GM18499 (cell line): ENCODE data around the gene CXCR3.
"Not testable (repeated sequence)": the region's sequence is repeated elsewhere in the genome, so short reads cannot be mapped to it uniquely, and the experiment has no call there.

ENCODE experiments used
- ATAC-seq: cut with Tn5 transposase; IDR thresholded peaks from one replicate; pipeline ENCODE4 v1.9.1; 2021; ENCODE audit warnings: moderate number of reproducible peaks; ENCODE audit not compliant: insufficient read depth, unreplicated experiment

The CXCR3 gene

DNA sequence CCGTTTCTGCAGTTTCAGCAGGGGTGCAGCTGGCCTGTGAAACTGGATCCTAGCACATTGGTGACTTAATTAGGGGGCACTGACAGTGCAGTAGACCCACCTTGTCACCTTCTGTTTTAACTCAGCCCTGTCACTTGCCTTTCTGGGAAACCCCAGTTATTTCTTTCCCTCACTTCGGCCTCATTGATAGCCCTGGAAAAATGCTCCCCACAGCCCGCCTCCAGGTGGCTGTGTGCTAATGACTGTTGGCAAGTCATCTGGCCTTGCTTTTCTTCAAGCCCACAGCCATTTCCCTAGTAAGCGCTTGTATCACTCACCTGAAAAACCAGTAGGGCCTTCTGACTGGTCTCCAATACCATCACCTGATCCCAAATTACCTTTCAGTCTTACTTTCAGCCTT lies 3.3 kb downstream of the CXCR3 start:
- ATAC-seq = no peak

DNA sequence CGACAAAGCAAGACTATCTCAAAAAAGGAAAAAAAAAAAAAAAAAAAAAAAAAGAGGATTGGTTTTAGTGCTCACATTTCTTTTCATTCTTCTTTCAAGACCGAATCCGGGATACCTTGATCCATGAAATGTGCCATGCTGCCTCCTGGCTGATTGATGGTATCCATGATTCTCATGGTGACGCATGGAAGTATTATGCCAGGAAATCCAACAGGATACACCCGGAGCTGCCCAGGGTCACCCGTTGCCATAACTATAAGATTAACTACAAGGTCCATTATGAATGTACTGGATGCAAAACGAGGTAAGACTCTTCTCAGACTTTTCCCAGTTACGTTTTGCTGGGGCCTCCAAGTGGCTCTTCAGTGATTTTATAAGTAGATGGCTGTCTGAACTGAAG lies 6.1 kb downstream of the CXCR3 start:
- no peak for ATAC-seq

GRCh38 chrX:71611736-71612135 lies 6.6 kb downstream of the CXCR3 start:
- not testable (repeated sequence) for ATAC-seq

- no peak for ATAC-seq
These were observed 9.1 kb downstream of the CXCR3 start for GRCh38 chrX:71609095-71609750.

DNA sequence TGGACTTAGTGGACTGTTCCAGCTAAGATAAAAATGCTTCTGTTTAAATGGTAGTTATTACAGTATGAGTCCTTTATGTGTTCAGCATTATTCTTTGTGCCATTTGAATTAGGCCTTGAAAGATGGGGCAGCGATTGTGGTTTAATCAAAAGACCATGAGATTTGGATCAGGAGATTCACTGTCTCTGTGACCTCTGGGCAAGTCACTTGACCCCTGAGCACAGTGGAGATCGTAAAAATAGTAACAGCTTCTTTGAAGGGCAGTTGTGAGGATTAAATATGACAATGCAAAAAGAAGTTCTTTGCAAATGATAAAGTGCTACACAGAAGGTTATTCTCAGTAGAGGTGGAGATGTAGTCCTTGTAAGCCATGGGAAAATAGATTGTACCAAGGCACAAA lies 10.8 kb downstream of the CXCR3 start:
- ATAC-seq = no peak

GRCh38 chrX:71606536-71607216 lies 11.6 kb downstream of the CXCR3 start:
- no peak for ATAC-seq

DNA sequence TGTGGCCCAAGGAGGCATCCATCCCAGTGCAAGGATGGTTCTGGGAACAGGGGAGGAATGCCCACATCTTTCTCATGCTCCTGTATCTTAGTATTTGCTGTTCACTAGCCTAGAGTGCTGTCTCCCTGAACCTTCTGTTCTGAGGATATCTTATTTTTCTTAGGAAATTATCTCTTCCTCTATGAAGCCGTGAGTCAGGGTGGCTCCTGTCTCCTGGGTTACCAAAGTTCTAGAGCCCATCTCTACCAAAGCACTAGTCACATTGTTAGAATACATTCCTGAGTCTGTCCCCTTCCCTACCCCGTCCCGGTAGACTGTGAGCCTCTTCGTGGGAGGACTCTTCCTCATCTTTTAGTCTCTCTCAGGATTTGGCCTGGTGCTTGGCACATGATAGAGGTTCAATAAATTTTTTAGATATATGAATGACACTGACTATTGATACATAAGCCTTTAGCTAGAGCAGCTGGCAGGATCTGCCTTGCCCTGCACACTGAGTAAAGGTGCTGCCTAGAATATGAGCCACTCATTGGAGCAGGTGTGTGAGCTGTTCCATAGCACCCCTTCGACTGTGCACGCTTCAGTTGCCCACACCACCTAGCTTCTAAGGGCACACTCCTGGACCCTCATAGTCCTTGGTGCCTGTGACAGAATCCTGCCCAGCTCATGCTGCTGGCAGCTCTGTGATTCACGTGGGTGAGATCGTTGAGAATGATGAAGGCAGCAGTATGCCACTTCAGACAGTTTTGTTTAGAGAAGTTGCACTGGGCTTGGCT lies 13.3 kb downstream of the CXCR3 start:
- no peak for ATAC-seq

GRCh38 chrX:71604141-71604540 lies 14.2 kb downstream of the CXCR3 start:
- ATAC-seq = no peak

GRCh38 chrX:71603618-71604017 lies 14.7 kb downstream of the CXCR3 start:
- ATAC-seq = no peak

GRCh38 chrX:71599965-71600364 lies 18.3 kb downstream of the CXCR3 start:
- ATAC-seq = no peak

DNA sequence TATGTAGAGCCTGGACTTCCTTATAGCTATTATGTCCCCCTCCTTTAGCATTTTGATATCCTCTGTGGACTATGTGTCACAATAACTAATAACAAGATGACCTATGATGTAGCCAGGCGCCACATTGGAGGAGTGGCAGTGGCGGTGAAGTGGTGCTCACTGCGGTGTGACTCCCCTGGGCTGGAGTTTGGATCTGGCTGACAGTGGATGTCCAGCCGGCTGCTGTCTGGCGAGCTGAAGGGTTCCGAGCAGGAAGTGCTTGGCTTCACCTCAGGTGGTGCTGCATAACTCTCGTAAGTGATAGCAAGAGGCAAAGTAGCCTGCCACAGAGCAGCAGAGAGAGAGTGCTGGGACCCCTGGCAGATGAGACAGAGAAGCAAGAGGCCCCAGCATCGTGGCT lies 25.1 kb downstream of the CXCR3 start:
- not testable (repeated sequence) for ATAC-seq

- no peak for ATAC-seq
These were observed 31.4 kb downstream of the CXCR3 start for GRCh38 chrX:71586929-71587328.

DNA sequence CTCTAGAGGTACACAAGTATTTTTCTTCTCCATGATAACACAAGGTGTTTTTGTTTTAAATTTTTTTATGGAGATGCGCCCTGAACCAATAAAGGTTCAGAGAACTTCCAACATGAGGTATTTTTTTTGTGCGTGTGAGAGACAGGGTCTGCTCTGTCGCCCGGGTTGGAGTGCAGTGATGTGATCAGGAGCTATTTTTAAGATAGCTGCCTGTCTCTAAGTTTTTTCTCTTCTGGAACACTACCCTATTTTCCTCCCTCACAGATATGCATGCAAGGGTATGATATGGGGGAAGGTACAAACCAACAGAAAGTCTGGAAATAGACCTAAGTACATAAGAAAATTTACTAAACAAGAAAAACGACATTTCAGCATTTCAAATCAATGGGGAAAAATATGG lies 37.1 kb downstream of the CXCR3 start:
- ATAC-seq = no peak

- no peak for ATAC-seq
These were observed 38.3 kb downstream of the CXCR3 start for GRCh38 chrX:71579990-71580380.

DNA sequence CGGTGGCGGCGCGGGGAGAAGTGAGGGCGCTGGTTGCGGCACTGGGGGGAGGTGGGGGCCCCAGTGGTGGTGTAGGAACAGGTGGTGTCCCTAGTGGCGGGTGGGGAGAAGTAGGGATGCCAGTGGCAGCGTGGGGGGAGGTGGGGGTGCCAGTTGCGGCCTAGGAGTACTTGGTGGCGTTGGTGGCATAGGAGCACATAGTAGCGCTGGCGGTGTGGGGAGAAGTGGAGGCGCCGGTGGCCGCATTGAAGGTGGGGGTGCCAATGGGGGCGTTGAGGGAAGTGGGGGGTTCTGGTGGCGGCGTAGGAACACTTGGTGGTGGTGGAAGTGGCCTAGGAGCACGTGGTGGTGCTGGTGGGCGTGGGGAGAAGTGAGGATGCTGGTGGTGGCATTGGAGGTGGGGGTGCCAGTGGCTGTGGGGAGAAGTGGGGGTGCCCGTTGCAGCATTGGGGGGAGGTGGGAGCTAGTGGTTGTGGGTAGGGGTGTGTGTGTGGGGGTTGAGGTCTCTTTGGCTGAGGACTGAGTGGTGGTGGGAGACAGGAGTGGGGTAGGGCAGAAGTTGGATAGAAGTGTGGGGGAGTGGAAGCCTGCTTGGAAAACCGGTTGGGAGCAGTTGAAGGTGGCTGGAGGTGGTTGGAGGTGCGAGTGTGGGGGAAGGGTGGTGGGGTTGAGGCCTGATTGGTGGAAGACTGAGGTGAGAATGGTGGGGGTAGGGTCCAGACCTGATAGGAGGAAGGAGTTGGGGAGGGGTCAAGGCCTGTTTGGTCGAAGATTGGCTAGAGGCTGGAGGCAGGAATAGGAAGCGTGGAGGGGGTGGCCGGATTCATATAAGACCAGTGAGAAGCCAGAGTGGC lies 38.9 kb downstream of the CXCR3 start:
- ATAC-seq = no peak

DNA sequence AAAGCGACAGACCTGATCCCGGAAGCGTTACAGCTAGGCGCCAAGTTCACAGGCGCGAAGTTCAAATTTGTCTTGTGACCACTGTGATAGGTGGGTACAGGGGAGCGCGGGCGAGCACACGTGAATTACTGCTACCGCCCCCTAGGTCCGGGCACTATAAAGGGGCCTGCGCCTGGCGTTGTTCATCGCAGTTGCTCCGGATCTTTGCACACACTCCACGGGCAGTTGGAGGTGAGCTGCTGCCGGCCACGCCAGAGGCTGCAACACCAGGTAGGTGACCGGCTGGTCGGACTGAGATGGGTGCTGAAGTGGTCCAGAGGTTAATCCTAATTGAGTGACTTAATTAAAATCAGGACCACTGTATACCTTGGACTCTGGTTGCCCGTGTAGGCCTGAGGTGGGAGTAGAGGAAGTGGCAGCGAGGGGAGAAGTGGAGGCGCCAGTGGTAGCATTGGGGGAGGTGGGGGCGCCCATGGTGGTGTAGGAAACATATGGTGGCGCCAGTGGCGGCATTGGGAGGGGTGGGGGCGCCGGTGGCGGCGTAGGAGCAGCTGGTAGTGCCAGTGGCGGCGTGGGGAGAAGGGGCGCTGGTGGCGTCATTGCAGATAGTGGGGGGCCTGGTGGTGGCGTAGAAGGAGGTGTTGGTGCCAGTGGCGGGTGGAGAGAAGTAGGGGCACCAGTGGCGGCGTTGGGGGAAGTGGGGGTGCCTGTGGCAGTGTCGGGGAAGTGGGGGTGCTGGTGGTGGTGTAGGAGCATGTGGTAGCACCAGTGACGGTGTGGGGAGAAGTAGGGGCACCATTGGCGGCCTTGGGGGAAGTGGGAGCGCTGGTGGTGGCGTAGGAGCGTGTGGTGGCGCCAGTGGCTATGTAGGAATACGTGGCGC lies 39.8 kb downstream of the CXCR3 start, which contains the start of gene GCNA:
Gene GCNA (plus strand): TSS at position 185 of the 883 bp plus-strand sequence. CDS start 2,385 bp downstream, outside the sequence.
- no peak for ATAC-seq

DNA sequence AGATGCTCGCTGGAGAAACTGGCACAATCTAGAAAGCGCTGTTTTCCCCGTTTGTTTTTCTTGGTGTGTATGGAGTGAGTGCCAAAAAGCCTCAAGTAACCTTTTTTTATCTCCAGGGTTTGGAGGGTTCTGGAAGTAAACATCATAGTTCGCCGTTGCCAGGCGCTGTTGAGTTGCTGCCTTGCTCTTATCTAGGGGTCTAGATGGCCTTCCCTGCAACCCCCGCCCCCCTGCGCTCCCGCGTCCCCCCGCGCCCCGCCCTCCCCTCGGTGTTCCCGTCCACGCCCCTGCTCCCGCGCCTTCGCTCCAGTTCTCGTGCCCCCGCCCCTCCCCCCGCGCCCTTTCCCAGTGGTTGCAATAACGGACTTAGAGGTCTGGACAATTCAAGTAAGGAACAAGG lies 40.6 kb downstream of the CXCR3 start:
- ATAC-seq = no peak

DNA sequence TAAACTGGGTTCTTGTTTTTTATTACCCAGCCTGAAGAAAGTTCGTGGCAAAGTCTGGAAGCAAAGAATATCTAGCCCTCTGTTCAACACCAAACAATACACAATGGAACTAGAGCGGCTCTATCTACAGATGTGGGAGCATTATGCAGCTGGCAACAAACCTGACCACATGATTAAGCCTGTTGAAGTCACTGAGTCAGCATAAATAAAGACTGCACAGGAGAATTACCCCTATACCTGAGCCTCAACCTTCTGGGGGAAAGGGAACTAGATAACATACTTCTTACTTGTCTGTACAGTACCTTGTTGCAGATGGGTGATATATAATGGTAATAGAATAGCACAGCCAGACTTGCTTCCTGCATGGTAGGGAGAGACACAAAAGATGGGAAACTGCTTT lies 44.7 kb downstream of the CXCR3 start:
- ATAC-seq = no peak

- ATAC-seq = not testable (repeated sequence)
These were observed 46.9 kb downstream of the CXCR3 start for GRCh38 chrX:71571390-71571789.
